IPS DF 4.7 (cell line): Measurements from ENCODE around the gene SEMA3C.

Experiments
- DNase-seq: peaks from one replicate; pipeline ENCODE4 v3.0.0-alpha.2; 2013; ENCODE audit warnings: low spot score; ENCODE audit errors: extremely low read depth

The SEMA3C gene

GRCh38 chr7:80858141-80858903 is 60.5 kb downstream of the SEMA3C start:
- no peak for DNase-seq

DNA sequence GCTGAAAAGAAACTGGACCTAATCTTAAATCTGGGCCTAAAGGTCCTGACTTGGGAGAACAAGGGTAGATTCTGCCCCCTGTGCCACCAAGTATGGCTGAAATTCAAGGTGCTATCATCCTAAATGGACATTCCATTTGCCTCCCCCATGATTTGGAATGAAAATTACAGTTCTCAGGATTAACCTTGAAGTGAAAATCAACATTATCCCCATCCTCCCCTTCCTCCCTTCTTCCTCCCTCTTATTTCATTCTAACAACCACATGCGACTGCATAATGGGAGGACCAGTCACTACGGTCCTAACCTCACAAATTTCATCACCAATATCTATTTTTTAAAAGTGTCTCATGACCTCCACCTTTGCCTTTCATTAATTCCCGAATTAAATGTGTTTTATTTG is 62.1 kb downstream of the SEMA3C start:
- no peak for DNase-seq

DNA sequence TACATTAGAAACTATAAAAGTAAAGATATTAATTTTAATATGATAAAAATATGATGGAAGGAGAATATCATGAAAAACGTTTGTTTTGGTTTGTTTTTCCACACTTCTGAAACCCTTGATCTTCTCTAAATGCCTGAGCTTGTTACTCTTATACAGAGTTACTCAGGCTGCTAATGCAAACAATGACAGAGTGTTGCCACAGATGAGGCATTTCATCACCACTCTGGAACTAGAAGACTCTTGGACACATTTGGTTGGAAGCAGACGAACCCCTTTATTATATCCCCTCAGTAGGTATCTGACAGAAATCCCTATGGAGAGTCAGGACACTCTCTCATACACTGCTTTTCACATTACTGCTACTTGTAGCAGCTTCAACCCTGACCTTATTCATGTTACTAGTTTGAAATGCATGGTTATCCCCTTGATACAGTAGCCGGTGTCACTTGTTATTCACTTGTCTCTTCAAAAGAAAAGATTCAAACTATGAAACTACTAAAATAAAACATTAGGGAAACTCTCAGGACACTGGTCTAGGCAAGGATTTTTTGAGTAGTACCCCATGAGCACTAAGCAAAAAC is 66.9 kb downstream of the SEMA3C start:
- no peak for DNase-seq

GRCh38 chr7:80848841-80849240 is 70.0 kb downstream of the SEMA3C start:
- no peak for DNase-seq

GRCh38 chr7:80847895-80848294 is 71.0 kb downstream of the SEMA3C start:
- no peak for DNase-seq

GRCh38 chr7:80847027-80847426 is 71.8 kb downstream of the SEMA3C start:
- no peak for DNase-seq

- no peak for DNase-seq
Observed at GRCh38 chr7:80844916-80845315, 73.9 kb downstream of the SEMA3C start.

DNA sequence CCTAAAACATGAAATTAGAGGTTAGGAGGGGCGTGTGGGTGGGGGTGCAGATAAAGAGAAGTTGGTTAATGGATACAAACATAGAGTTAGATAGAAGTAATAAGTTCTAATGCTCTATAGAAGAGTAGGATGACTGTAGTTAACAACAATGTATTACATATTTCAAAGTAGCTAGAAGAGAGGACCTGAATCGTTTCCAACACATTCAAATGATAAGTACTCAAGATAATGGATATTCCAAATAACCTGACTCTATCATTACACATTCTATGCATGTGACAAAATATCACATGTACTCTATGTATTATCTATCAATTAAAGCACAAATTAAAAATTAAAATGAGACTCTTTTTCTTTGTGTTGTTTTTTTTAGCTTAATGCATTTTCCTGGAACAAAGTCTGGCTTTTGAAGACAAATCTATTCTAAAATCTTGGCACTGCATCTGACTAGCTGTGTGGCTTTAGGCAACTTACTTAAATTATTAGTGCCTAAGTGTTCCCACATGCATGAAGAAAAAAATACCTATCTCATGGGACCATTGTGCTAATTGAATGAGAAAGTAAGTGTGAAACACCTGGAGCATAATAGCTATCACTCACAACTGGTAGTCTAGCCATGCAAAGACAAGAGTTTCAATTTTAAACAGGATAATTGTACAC is 75.7 kb downstream of the SEMA3C start:
- DNase-seq = no peak

GRCh38 chr7:80842022-80842790 is 76.6 kb downstream of the SEMA3C start:
- DNase-seq = no peak

GRCh38 chr7:80841423-80841955 is 77.4 kb downstream of the SEMA3C start:
- DNase-seq = no peak

DNA sequence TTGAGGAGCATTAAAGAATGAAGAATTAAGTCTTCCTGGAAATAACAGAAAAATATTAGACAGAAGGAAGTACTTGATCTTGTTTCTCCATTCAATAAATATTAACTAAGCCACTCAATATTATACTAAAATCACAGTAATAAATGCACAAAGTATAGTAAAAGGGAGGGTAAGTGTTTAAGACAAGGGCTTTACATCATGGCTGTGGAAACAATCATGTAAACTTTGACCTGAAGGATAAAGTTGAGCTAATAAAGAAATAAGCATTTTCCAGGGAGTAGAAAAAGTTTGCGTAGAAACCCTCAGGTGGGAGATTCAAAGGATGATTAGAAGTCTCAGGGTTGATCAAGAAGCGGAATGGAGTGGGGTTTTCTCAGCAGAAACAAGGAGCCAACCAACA is 78.2 kb downstream of the SEMA3C start:
- no peak for DNase-seq

- DNase-seq = no peak
Observed at GRCh38 chr7:80839855-80840254, 79.0 kb downstream of the SEMA3C start.

DNA sequence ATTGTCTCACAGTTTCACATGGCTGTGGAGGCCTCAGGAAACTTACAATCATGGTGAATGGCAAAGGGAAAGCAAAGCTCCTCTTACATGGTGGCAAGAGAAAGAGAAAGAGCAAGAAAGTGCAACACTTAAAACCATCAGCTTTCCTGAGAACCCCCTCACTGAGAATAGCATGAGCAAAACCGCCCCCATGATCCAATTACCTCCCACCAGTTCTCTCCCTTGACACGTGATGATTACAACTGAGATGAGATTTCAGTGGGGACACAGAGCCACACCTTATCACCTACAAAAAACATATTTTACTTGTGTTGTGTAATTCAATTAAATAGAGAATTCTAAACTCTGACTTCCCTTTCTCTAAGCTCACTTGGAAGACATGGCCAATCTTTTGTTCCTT is 80.2 kb downstream of the SEMA3C start:
- DNase-seq = no peak

- DNase-seq = no peak
Observed at GRCh38 chr7:80837345-80837744, 81.5 kb downstream of the SEMA3C start.

DNA sequence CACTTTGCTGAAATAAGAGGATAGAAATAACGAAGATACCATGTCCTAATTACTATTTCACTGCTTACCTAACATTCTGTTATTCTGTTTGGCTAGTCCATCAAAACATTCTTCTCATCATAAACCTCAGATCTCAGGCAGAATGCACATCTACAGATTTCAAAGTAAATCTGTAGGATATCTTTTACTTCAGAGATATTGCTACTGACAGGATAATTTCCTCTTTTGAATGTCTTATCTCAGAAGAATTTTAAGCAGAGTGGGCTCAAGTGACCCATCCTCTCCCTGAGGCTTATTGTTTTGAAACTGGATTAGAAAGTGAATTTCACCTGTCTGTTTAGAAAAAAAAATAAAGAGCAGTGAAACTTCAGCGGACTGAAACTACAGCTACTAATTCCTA is 83.6 kb downstream of the SEMA3C start:
- no peak for DNase-seq

- no peak for DNase-seq
Observed at GRCh38 chr7:80833289-80834268, 85.3 kb downstream of the SEMA3C start.

DNA sequence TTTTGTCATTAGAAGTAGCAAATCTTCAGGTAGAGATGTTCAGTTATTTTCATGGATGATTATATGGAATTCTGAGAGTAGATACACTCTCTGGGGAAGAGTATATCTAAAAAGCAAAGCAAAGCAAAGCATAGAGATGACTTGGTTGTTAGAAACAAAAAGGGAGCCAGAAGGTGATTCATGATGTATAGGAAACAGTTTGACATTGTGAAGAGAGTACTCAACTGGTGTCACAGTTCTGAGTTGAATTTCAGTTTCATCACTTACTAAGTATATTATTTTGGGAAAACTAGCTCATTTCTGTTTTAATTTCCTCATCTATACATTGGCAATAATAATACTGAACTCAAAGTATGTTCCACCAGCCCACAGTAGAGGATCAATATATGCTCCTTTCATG is 86.8 kb downstream of the SEMA3C start:
- no peak for DNase-seq

- DNase-seq = no peak
Observed at GRCh38 chr7:80830584-80831285, 88.1 kb downstream of the SEMA3C start.

DNA sequence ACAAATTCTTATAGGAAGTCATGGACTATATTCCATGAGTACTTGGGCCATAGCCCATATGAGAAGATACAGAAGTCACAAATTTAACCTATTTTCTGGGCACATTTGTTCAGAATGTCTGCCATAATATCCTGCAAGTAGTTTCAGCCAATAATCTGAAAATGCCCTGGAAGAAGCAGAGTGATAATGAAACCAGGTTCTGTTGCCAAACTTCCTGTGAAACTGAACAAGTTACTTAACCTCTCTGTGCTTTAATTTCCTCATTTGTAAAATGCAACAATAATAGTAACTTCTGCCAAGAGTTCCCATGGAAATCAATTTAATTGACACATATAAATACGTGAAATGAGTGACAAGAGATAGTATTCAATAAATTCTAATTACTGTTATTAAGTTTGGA is 88.8 kb downstream of the SEMA3C start:
- DNase-seq = no peak

DNA sequence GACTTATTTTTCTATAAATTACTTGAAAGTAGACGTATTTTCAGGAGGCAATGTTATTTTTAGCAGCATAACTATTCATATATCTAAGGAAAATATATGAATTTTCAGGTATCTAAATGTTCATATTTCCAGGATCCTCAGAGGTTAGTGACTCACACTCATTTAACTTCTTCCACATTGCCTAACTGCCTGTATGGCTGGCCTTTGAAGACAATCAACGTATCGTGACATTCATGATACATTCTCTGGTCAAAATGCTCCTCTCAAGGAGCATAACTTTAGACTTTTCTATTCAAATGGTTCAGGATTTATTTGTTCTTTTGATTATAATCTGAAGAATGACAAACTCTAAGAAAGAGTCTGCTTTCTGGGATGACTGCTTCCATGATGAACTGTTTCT is 89.3 kb downstream of the SEMA3C start:
- no peak for DNase-seq
